Ammon's horn (tissue), 1 donor: ENCODE data around the gene ARRDC2.

Source experiments
- DNase-seq: peaks from one replicate; pipeline ENCODE4 v3.0.0-alpha.2; 2016; ENCODE audit warnings: low spot score

The ARRDC2 gene

GRCh38 chr19:18058208-18059009, 50.4 kb downstream of the ARRDC2 start:
- peak; percentile 89 for DNase-seq

DNA sequence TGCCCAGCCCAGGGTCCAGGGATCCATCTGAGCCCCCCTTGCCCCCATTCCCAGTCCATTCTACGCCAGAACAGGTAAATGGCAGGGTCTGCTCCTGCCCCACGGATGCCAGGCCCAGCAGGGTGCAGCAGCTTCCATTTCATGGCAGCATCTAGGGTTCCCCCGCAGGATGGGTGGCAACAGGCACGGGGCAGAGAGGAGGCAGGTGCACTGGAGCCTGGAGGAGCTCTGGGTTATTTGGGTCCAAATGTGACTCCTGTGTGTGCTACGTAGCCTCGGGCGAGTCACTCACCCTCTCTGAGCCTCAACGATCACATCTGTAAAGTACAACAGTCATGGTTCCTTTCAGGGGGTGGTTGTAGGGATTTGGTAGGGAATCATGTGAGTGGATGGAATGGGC, 51.3 kb downstream of the ARRDC2 start:
- DNase-seq = no peak

- no peak for DNase-seq
Measured at GRCh38 chr19:18059902-18060301, 51.9 kb downstream of the ARRDC2 start.

DNA sequence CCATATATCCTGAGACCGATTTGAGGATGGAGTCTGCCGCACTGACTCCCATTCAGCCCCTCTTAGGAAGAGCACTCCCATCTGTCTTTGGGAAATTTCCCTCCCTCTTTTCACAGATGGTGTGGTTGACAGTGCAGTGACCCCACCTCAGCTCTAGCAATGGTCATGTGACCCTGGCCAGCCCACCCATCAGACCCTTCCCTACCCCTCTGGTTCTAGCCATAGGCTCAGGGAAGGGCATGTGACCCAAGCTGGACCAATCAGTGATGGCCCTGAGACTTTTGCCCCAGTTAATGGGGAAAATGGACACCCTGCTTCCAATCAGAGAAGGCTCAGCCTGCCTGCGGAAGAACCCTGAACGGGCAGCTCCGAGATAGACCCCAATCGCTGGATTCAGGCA, 52.5 kb downstream of the ARRDC2 start:
- DNase-seq = no peak

DNA sequence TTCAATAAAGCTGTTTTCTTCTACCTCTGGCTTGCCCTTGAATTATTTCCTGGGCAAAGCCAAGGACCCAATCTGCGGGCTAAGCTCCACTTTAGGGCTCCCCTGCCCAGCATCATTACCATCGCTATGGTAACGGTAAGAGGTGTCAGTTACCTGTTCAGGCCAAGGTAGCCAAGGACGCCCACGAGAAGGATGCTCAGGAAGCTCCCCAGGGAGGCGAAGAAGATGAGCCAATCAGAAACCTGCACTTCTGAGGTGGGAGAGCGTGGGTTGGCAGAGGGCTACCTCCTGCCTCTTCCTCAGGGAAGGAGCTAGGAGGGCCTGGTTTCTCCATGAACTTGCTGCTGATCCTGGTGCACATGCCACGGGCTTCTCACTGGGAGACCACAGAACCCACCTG, 54.1 kb downstream of the ARRDC2 start:
- no peak for DNase-seq

DNA sequence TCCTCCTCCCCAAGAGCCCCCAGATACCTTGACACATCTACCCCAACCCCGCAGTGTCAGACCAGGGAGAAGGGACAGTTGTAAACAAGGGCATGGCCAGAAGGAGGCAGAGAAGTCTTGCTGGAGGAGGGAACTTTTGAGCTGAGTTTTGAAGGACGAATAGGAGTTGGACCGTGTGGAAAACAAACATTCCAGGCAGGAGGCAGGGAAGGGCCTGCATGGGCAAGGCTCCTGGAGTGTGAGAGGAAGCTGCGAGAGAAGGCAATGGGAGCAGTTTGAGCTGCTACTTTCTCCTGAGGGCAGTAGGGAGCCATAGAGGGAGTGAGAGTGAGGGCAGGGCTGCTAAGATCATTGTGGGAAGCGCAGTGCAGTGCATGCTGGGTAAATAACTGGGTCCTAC, 55.5 kb downstream of the ARRDC2 start:
- DNase-seq = no peak
